IPS-18a (cell line): ENCODE results near the gene LAMA1.

ENCODE experiments used
- H3K27ac ChIP-seq: one replicate; pipeline ENCODE4 v1.5.1; 2013; ENCODE audit warnings: low read length
- H3K27me3 ChIP-seq: one replicate; pipeline ENCODE4 v1.6.1; 2013; ENCODE audit warnings: mild to moderate bottlenecking, low read length; ENCODE audit not compliant: control insufficient read depth, insufficient read depth
- H3K36me3 ChIP-seq: one replicate; pipeline ENCODE4 v1.6.1; 2013; ENCODE audit warnings: low read depth, low read length; ENCODE audit not compliant: control insufficient read depth
- H3K4me1 ChIP-seq: one replicate; pipeline ENCODE4 v1.6.1; 2013; ENCODE audit warnings: low read depth, low read length; ENCODE audit not compliant: control insufficient read depth
- H3K4me3 ChIP-seq: one replicate; pipeline ENCODE4 v1.5.1; 2013; ENCODE audit warnings: low read length
- H3K9ac ChIP-seq: one replicate; pipeline ENCODE4 v1.6.1; 2013; ENCODE audit warnings: mild to moderate bottlenecking, low read length, moderate library complexity
- H3K9me3 ChIP-seq: one replicate; pipeline ENCODE4 v1.6.1; 2013; ENCODE audit warnings: low read depth, low read length; ENCODE audit not compliant: control insufficient read depth

LAMA1 gene

GRCh38 chr18:6956999-6957398 is 160.6 kb downstream of the LAMA1 start:
- no peaks in the 10 kb centered on the region for H3K27me3 ChIP-seq
- no peaks in the 10 kb centered on the region for H3K9me3 ChIP-seq
- no peaks in the 10 kb centered on the region for H3K4me1 ChIP-seq
- no peak overlapping the region for H3K4me3 ChIP-seq
- peaks cover 60% of the 10 kb centered on the region for H3K36me3 ChIP-seq
- H3K27ac ChIP-seq, result no peak overlapping the region
- H3K9ac ChIP-seq, result no peak overlapping the region

- Histone ChIP-seq H3K4me3 (no peak overlapping the region), H3K36me3 (peaks cover 55% of the 10 kb centered on the region), H3K27me3 (no peaks in the 10 kb centered on the region), H3K4me1 (no peaks in the 10 kb centered on the region), H3K27ac (no peak overlapping the region), H3K9ac (no peak overlapping the region), H3K9me3 (no peaks in the 10 kb centered on the region)
These were observed 161.1 kb downstream of the LAMA1 start for GRCh38 chr18:6956495-6956894.

DNA sequence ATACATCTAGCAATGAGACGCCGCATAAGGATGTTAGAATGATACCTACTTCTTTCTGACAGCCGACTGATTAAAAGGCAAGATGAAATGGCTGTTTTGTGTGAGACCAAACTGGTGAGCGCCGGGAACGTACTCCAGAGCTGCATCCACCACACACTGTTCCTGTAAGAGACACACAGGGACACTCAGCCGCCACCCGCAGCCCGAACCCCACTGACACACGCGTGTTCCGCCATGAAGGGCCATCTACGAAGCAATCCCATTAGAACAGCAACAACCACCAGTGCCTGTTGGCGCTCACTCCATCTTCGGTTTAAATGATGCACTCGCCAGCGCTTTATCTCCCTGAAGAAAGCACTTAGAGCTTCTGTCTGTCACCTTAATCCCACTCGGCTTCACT is 162.3 kb downstream of the LAMA1 start:
- no peaks in the 10 kb centered on the region for H3K27me3 ChIP-seq
- H3K4me1 ChIP-seq, result no peaks in the 10 kb centered on the region
- no peak overlapping the region for H3K4me3 ChIP-seq
- H3K36me3 ChIP-seq, result peaks cover 49% of the 10 kb centered on the region
- no peak overlapping the region for H3K27ac ChIP-seq
- no peaks in the 10 kb centered on the region for H3K9me3 ChIP-seq
- H3K9ac ChIP-seq, result no peak overlapping the region

GRCh38 chr18:6954501-6954900 is 163.1 kb downstream of the LAMA1 start:
- H3K9ac ChIP-seq, result no peak overlapping the region
- H3K9me3 ChIP-seq, result no peaks in the 10 kb centered on the region
- peaks cover 45% of the 10 kb centered on the region for H3K36me3 ChIP-seq
- H3K27me3 ChIP-seq, result no peaks in the 10 kb centered on the region
- H3K27ac ChIP-seq, result no peak overlapping the region
- no peak overlapping the region for H3K4me3 ChIP-seq
- no peaks in the 10 kb centered on the region for H3K4me1 ChIP-seq

- Histone ChIP-seq H3K36me3 (peaks cover 48% of the 10 kb centered on the region), H3K4me3 (no peak overlapping the region), H3K9ac (no peak overlapping the region), H3K4me1 (no peaks in the 10 kb centered on the region), H3K27me3 (no peaks in the 10 kb centered on the region), H3K27ac (no peak overlapping the region), H3K9me3 (no peaks in the 10 kb centered on the region)
These were observed 166.1 kb downstream of the LAMA1 start for GRCh38 chr18:6951336-6952090.

DNA sequence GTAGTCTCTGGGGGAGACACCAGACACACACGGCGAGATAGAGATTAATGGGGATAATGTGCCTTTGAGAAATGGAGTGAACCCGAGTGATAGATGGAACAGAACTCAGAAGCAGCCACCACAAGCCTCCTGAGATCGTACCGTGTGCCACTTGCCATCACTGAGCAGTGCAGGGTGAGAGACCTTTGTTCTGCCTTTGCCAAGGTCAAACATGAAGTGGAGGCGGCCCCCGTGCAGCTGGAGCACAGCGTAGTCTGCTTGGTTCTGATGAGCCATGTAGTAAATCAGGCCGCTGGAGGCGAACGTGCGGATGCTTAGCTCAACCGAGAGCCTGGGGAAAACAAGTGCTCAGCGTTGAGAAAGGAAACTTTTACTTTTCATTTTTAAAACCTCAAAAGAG is 167.0 kb downstream of the LAMA1 start:
- H3K4me1 ChIP-seq, result no peaks in the 10 kb centered on the region
- H3K27ac ChIP-seq, result no peak overlapping the region
- H3K27me3 ChIP-seq, result no peaks in the 10 kb centered on the region
- peaks cover 39% of the 10 kb centered on the region for H3K36me3 ChIP-seq
- H3K9me3 ChIP-seq, result no peaks in the 10 kb centered on the region
- no peak overlapping the region for H3K4me3 ChIP-seq
- no peak overlapping the region for H3K9ac ChIP-seq

DNA sequence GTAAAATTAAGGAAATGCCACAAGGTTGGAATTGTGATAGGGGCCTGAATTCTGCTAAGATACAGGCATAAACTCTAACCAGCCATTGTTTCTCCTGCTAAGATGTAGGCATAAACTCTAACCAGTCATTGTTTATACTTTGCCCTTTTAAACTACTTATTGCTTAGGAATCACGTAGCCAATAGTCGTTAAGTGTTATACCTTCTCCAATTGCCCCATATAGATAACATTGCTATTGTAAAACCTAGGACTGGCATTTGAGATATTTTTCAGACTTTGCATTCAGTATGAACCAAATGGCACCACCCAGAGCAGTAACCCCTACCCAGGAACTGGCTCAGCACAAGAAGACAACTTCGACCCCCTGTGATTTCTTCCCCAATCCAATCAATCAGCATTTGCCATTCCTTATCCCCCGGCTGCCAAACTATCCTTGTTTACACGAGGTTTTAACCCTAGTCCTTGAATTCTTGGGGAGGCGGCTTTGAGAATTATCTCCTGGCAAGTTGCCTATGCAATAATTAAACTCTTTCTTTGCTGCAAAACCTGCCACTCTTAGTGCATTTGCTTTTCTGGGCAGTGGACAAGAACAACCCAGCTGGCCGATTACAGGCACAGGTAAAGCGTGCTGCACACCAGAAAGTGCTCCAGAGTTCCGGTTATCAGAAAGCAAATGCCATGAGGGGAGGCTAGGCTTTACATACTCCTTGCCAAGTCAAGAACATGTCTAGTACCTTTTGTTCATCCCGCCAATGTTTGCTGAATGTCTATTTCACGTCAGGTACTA is 167.6 kb downstream of the LAMA1 start:
- H3K4me1 ChIP-seq, result no peaks in the 10 kb centered on the region
- H3K27ac ChIP-seq, result no peak overlapping the region
- no peaks in the 10 kb centered on the region for H3K27me3 ChIP-seq
- no peak overlapping the region for H3K9ac ChIP-seq
- H3K9me3 ChIP-seq, result no peaks in the 10 kb centered on the region
- peaks cover 39% of the 10 kb centered on the region for H3K36me3 ChIP-seq
- no peak overlapping the region for H3K4me3 ChIP-seq

DNA sequence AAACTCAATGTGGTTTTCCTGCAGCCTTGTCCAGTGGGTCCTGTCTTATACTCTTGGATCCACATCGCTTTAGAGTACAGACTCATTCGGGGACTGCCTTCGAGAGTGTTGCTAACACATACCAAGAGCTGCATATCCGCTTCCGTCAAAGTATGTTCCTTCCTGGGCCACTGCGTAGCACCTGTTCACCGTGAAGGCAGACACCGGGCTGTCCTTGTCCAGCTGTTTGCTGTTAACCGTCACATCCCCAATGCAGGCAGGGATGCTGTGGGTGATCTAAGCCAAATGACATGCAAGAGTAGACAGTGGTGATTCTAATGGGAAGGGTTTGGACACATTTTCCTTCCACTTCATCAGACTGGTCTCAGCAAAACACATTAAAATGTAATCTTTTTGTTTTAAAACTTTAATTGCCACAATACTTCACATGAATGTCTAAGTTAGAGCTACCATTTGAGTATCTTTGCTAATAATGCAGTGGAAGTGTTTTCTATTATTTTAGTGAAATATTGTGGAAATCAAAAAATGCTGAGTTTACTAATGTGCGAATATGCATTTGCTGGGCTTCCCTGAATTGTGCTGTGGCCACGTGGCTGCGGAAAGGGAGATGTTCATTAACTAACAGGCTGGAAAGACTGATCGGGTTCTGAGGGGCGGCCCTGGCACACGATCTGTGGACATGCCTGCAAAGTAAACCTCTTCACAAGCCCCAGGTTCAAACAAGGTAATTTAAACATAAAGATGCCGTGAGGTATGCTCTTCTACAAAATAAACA is 169.1 kb downstream of the LAMA1 start:
- Histone ChIP-seq H3K4me3 (no peak overlapping the region), H3K27me3 (no peaks in the 10 kb centered on the region), H3K9me3 (no peaks in the 10 kb centered on the region), H3K36me3 (peaks cover 34% of the 10 kb centered on the region), H3K4me1 (no peaks in the 10 kb centered on the region), H3K9ac (no peak overlapping the region), H3K27ac (no peak overlapping the region)

- no peak overlapping the region for H3K4me3 ChIP-seq
- H3K4me1 ChIP-seq, result no peaks in the 10 kb centered on the region
- H3K9ac ChIP-seq, result no peak overlapping the region
- no peaks in the 10 kb centered on the region for H3K27me3 ChIP-seq
- H3K9me3 ChIP-seq, result no peaks in the 10 kb centered on the region
- peaks cover 39% of the 10 kb centered on the region for H3K36me3 ChIP-seq
- H3K27ac ChIP-seq, result no peak overlapping the region
These were observed 170.1 kb downstream of the LAMA1 start for GRCh38 chr18:6947338-6948030.

DNA sequence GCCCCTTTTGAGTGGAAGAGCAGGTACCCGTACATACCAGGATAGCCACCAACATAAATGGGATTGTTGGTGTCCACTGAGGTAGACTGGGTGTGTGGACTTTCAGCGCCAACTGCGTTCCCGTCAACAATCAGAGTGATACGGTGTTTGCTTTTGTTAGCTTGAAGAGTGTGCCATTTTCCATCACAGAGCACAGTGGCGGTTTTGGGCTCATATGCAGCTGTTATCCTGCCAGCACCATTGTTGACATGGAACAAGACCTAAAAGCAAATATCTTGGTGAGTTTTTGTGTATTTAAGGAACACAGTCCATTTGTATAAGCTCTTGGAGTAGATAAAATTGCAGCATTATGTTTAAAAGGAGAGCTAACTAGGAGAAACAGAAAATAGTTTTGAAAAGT is 174.5 kb downstream of the LAMA1 start:
- Histone ChIP-seq H3K9me3 (no peaks in the 10 kb centered on the region), H3K27ac (no peak overlapping the region), H3K27me3 (no peaks in the 10 kb centered on the region)

DNA sequence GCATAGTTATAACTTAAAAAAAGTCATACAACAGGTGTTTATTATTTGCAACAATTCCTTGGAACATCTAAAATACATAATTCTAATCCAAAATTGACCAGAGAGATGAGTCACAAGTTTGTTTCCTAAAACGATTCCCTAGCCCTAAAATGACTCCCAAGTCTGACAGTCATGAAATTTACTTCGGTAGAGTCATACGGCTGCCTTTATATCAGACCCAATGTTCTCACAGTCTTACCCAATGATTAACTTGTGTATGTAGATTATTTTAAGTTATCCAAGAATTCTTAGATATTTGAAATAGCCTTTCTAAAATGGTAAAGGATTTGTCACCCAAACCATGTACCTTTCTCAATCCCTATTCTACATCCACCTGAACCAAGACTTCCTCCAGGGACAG is 174.9 kb downstream of the LAMA1 start:
- no peak overlapping the region for H3K9ac ChIP-seq
- no peaks in the 10 kb centered on the region for H3K4me1 ChIP-seq
- H3K36me3 ChIP-seq, result peaks cover 38% of the 10 kb centered on the region
- no peak overlapping the region for H3K27ac ChIP-seq
- no peak overlapping the region for H3K4me3 ChIP-seq
- no peaks in the 10 kb centered on the region for H3K9me3 ChIP-seq
- no peaks in the 10 kb centered on the region for H3K27me3 ChIP-seq

More for the DNA sequence above, 174.5 kb downstream of the LAMA1 start:
- peaks cover 42% of the 10 kb centered on the region for H3K36me3 ChIP-seq
- no peak overlapping the region for H3K9ac ChIP-seq
- no peaks in the 10 kb centered on the region for H3K4me1 ChIP-seq
- no peak overlapping the region for H3K4me3 ChIP-seq
